GM20431 (cell line): ENCODE data around the gene DOCK3.
"Not testable (repeated sequence)": the region's sequence is repeated elsewhere in the genome, so short reads cannot be mapped to it uniquely, and the experiment has no call there.

Source experiments
- in situ Hi-C: fragments of 300-500 bp; cut with MseI, MboI; formaldehyde crosslinking; loops from one replicate; pipeline ENCODE4 v1.15.0; 2020; ENCODE audit warnings: low sequenced_read_pairs; ENCODE audit not compliant: unreplicated experiment

The DOCK3 gene

GRCh38 chr3:51044982-51045381, 370.3 kb downstream of the DOCK3 start:
- in situ Hi-C loops, result no loop called here

- in situ Hi-C loops, result no loop called here
Observed at GRCh38 chr3:51052562-51052961, 377.8 kb downstream of the DOCK3 start.

GRCh38 chr3:51057121-51057520, 382.4 kb downstream of the DOCK3 start:
- in situ Hi-C loops, result no loop called here

- in situ Hi-C loops, result no loop called here
Observed at GRCh38 chr3:51063053-51063452, 388.3 kb downstream of the DOCK3 start.

GRCh38 chr3:51075221-51075775, 400.6 kb downstream of the DOCK3 start:
- in situ Hi-C loops, result no loop called here

- in situ Hi-C loops, result no loop called here
Observed at GRCh38 chr3:51082363-51082762, 407.6 kb downstream of the DOCK3 start.

GRCh38 chr3:51083490-51083889, 408.8 kb downstream of the DOCK3 start:
- in situ Hi-C loops, result no loop called here

GRCh38 chr3:51092141-51092540, 417.4 kb downstream of the DOCK3 start:
- in situ Hi-C loops, result not testable (repeated sequence)

GRCh38 chr3:51094838-51095237, 420.1 kb downstream of the DOCK3 start:
- in situ Hi-C loops, result not testable (repeated sequence)

GRCh38 chr3:51099794-51100535, 425.2 kb downstream of the DOCK3 start:
- in situ Hi-C loops, result no loop called here

GRCh38 chr3:51100536-51100851, 425.8 kb downstream of the DOCK3 start:
- in situ Hi-C loops, result no loop called here

GRCh38 chr3:51102396-51102795, 427.7 kb downstream of the DOCK3 start:
- in situ Hi-C loops, result no loop called here

GRCh38 chr3:51106242-51106876, 431.6 kb downstream of the DOCK3 start:
- in situ Hi-C loops, result no loop called here

- in situ Hi-C loops, result no loop called here
Observed at GRCh38 chr3:51110586-51110985, 435.9 kb downstream of the DOCK3 start.

- in situ Hi-C loops, result no loop called here
Observed at GRCh38 chr3:51122944-51123343, 448.2 kb downstream of the DOCK3 start.

- in situ Hi-C loops, result no loop called here
Observed at GRCh38 chr3:51123531-51123930, 448.8 kb downstream of the DOCK3 start.

GRCh38 chr3:51131607-51132006, 456.9 kb downstream of the DOCK3 start:
- in situ Hi-C loops, result not testable (repeated sequence)

- in situ Hi-C loops, result no loop called here
Observed at GRCh38 chr3:51137715-51138114, 463.0 kb downstream of the DOCK3 start.

GRCh38 chr3:51139616-51140015, 464.9 kb downstream of the DOCK3 start:
- in situ Hi-C loops, result no loop called here

- in situ Hi-C loops, result no loop called here
Observed at GRCh38 chr3:51141573-51141972, 466.8 kb downstream of the DOCK3 start.

GRCh38 chr3:51145811-51146585, 471.3 kb downstream of the DOCK3 start:
- in situ Hi-C loops, result no loop called here
